22Rv1 (cell line): ENCODE data around the gene ANKH.

Experiments used
- ZFX ChIP-seq: fragments of 450-650 bp; IDR thresholded peaks from 2 replicates; pipeline ENCODE4 v1.6.1; 2017; ENCODE audit warnings: antibody characterized with exemption, borderline replicate concordance
- TF ChIP-seq, protein P1 (sequence below): fragments of 450-650 bp; IDR thresholded peaks from 2 replicates; pipeline ENCODE4 v1.5.1; 2017; ENCODE audit warnings: mild to moderate bottlenecking

DNA sequence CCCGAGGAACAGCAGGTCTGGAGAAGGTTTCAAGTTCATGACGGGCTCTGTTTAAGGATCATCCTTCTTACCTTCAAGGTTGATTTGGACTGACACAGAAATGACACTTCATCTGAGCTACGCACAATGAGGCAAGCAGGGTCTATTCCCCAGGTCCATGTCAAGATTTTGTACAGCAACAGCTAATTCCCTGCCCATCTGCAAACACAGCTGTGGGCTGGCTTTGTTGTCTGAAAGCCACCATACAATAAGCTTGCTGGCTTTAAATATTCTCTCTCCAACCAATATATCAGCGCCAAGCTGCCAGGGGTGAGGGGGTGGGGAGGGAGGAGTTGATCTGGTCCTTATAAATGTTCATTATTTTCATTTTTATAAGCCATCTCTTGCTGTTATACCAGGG is 115.1 kb downstream of the ANKH start:
- TF ChIP-seq, protein P1, sequence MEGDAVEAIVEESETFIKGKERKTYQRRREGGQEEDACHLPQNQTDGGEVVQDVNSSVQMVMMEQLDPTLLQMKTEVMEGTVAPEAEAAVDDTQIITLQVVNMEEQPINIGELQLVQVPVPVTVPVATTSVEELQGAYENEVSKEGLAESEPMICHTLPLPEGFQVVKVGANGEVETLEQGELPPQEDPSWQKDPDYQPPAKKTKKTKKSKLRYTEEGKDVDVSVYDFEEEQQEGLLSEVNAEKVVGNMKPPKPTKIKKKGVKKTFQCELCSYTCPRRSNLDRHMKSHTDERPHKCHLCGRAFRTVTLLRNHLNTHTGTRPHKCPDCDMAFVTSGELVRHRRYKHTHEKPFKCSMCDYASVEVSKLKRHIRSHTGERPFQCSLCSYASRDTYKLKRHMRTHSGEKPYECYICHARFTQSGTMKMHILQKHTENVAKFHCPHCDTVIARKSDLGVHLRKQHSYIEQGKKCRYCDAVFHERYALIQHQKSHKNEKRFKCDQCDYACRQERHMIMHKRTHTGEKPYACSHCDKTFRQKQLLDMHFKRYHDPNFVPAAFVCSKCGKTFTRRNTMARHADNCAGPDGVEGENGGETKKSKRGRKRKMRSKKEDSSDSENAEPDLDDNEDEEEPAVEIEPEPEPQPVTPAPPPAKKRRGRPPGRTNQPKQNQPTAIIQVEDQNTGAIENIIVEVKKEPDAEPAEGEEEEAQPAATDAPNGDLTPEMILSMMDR = no peak
- TF ChIP-seq ZFX = no peak
